Activated CD8-positive, alpha-beta T cell treated with anti-CD3 and anti-CD28 coated beads for 36 hours (primary cell): ENCODE results near the gene ADAMTSL4. TPM values are rescaled to one million over a fixed set of nuclear protein-coding genes. Genes with fewer than 3 reads are reported as not detected.
A peak's percentile ranks its signal among the peaks of the same experiment; 100 is the strongest.

Source experiments
- ATAC-seq: fragments of 200-7000 bp; cut with Tn5 transposase; one replicate; pipeline ENCODE4 v1.10.0; 2021; ENCODE audit warnings: mild to moderate bottlenecking, moderate library complexity
- CTCF ChIA-PET: fragments of 350-600 bp; sonication (Branson Sonifier 250); formaldehyde crosslinking; loops from one replicate; lab custom pipeline; 2021; ENCODE audit warnings: antibody characterized with exemption; lab: Charles Lee
- POLR2A ChIA-PET: fragments of 350-600 bp; sonication (Branson Sonifier 250); formaldehyde crosslinking; loops from one replicate; lab custom pipeline; 2021; ENCODE audit warnings: antibody characterized with exemption; lab: Charles Lee
- DNase-seq: peaks from one replicate; pipeline ENCODE4 v3.0.0-alpha.2; 2020
- H3K27ac Mint-ChIP-seq: one replicate; pipeline ENCODE4 v1.8.0; 2021; ENCODE audit warnings: mild to moderate bottlenecking, mixed read lengths
- H3K27me3 Mint-ChIP-seq: one replicate; pipeline ENCODE4 v1.8.0; 2021; ENCODE audit warnings: mixed read lengths
- H3K36me3 Mint-ChIP-seq: one replicate; pipeline ENCODE4 v1.8.0; 2021; ENCODE audit warnings: low read depth, mixed read lengths
- H3K4me1 Mint-ChIP-seq: one replicate; pipeline ENCODE4 v1.8.0; 2021; ENCODE audit warnings: low read depth, mixed read lengths
- H3K4me3 Mint-ChIP-seq: one replicate; pipeline ENCODE4 v1.8.0; 2021; ENCODE audit warnings: mild to moderate bottlenecking, moderate library complexity, mixed read lengths
- H3K9me3 Mint-ChIP-seq: one replicate; pipeline ENCODE4 v1.8.0; 2021; ENCODE audit warnings: mixed read lengths
- intact Hi-C: fragments of 100-400 bp; cut with micrococcal nuclease; formaldehyde crosslinking; loops from one replicate; pipeline ENCODE4 v1.10.0; 2022
- total RNA-seq, 2 experiments: library from RNA; stranded (reverse); gene quantifications; one replicate each; pipeline ENCODE4 v1.2.3, GENCODE V29; 2021
- TF ChIP-seq, protein P1 (sequence below): fragments of 200-600 bp; IDR thresholded peaks from one replicate; pipeline ENCODE4 v1.8.0; 2022; ENCODE audit warnings: antibody characterized with exemption, mild to moderate bottlenecking

The ADAMTSL4 gene
- total RNA-seq, 2 experiments from 2014 or later, result 0.11 to 0.20 TPM

DNA sequence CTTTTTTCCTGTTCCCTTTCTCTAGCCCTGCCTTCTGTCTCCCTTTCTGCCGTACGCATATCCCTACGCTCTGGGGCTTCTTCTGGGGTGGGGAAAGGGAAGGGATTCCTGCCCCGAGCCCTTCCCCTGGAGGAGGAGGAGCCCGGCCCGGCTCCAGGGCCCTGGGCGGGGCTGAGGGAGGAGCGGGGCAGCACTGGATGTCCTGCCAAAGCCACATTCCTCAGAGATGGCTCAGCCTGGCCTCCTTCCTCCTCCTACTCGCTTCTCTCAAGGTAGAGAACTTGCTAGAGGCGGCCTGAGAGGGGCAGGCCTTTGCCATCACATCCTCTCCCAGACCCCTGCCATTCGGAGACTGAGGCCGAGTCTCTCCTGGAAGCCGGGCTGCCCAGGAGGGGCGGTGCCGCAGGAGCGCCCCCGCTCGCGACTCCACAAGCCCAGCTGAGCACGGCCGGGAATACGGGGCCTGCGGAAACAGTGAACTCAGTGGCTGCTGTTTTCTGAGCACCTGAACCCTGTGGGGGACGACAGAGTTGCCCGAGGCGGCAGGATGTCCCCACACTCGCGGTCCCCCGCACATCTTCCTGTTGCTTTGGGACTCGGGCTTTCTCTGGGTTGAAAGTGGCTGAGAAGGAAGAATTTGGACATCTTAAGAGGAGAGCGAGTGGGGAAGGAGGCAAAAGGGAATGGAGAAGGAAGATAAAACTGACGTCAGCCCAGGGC lies 12.2 kb downstream of the ADAMTSL4 start:
- ChIA-PET CTCF (interaction anchor here (0.7 to 11.2 kb wide), 33 partner anchors 11 to 445 kb away, joined by 3 to 324 read pairs (median 6); partner anchors contain the start of genes ADAMTSL4, CTSK, CTSS and ENSA), POLR2A (interaction anchor here (0.6 to 24.5 kb wide), 14 partner anchors 10 to 416 kb away, joined by 3 to 678 read pairs (median 4); partner anchors contain the start of genes ADAMTSL4, ENSA, GOLPH3L and MCL1)
- TF ChIP-seq, protein P1, sequence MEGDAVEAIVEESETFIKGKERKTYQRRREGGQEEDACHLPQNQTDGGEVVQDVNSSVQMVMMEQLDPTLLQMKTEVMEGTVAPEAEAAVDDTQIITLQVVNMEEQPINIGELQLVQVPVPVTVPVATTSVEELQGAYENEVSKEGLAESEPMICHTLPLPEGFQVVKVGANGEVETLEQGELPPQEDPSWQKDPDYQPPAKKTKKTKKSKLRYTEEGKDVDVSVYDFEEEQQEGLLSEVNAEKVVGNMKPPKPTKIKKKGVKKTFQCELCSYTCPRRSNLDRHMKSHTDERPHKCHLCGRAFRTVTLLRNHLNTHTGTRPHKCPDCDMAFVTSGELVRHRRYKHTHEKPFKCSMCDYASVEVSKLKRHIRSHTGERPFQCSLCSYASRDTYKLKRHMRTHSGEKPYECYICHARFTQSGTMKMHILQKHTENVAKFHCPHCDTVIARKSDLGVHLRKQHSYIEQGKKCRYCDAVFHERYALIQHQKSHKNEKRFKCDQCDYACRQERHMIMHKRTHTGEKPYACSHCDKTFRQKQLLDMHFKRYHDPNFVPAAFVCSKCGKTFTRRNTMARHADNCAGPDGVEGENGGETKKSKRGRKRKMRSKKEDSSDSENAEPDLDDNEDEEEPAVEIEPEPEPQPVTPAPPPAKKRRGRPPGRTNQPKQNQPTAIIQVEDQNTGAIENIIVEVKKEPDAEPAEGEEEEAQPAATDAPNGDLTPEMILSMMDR, result no peak
- Mint-ChIP-seq H3K36me3 (peaks cover 2% of the 10 kb centered on the region), H3K27ac (peak overlapping the region; percentile 99), H3K4me3 (peak overlapping the region; percentile 88), H3K4me1 (peaks cover 42% of the 10 kb centered on the region), H3K9me3 (no peaks in the 10 kb centered on the region), H3K27me3 (no peaks in the 10 kb centered on the region)
- ATAC-seq, result peak; percentile 25
- peak; percentile 79 for DNase-seq
- intact Hi-C loops, result loop anchor here (10.0 kb wide), 1 partner anchor 133 kb away; the partner anchor contains the start of gene GOLPH3L

DNA sequence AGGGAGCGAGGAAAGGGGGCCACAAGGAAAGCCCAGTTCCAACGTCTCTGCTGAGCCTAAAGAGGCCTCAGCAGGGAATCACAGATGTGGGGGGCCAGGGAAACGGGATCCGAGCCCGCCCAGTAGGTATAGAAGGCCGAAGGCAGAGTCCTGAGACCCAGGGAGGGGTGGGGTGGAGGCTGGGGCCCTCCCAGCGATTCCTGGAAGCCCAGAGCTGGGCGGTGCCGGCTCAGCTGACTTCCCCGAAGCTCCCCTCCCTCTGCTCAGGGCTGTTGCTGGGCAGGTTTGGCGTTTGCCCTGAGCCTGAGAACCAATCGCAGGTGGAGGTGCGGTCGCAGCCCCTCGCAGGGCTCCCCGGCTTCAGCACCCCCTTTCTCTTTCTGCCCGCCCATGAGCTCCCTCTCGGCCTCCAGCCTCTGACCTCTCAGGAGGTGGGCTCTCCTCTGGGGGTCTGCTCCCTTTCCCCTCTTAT lies 12.8 kb downstream of the ADAMTSL4 start:
- TF ChIP-seq, protein P1, result no peak
- Mint-ChIP-seq H3K4me1 (peaks cover 47% of the 10 kb centered on the region), H3K36me3 (peaks cover 2% of the 10 kb centered on the region)

DNA sequence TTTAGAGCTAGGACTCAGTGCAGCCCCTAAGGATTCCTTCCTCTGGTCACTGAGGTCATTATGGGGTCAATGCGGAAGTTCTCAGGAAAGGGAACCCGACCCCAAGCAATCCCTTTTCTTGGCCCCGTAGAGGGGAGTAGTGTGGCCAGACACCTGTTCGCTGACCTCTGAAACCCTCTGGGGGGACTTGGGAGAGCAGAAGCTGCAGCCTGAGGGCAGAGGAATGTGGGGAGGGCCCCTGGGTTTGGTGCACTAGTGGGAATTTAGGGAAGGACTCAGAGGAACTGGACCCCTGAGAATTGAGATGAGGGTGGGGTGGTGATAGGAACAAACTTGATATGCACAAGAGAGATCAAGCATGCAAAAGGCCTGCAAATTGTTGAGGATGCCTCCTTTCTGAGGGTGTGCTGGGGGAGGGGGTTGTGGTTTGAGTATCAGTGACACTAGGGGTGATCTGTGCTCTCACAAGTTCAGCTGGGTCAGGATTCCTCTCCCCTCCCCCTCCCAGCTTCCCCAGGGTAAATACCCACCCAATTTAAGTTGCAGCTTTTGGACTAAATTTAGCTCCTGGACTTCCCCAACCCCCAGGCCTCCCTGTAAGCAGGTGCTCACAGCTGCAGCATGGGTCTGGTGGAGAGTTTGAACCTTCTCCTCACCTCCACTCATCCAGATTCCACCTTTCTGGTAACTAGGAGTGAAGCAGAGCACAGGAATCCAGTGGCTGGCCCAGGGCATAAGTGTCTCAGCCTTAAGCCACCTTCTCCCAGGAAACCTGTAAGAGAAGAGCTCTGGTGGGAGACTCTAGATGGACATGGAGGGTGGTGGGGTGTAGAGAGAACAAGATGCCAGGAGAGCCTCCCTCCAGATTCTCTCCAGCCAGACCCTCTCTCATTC lies 13.5 kb downstream of the ADAMTSL4 start:
- ATAC-seq (peak; percentile 40), DNase-seq (peak; percentile 97)
- CTCF ChIA-PET, result interaction anchor here (0.6 to 11.2 kb wide), 7 partner anchors 12 to 433 kb away, joined by 3 to 324 read pairs (median 5); partner anchors contain the start of genes ADAMTSL4, ENSA and MCL1
- H3K4me3 Mint-ChIP-seq, result peak overlapping the region; percentile 88
- intact Hi-C loops, result loop anchor here (2.0 to 10.0 kb wide), 4 partner anchors 16 to 132 kb away; partner anchors contain the start of genes ENSA, GOLPH3L and MCL1
- H3K27ac Mint-ChIP-seq, result peak overlapping the region; percentile 99
- POLR2A ChIA-PET, result interaction anchor here (0.8 to 24.5 kb wide), 10 partner anchors 11 to 415 kb away, joined by 3 to 678 read pairs (median 4); partner anchors contain the start of genes ENSA, MCL1 and TARS2
- no peaks in the 10 kb centered on the region for H3K27me3 Mint-ChIP-seq
- H3K9me3 Mint-ChIP-seq, result no peaks in the 10 kb centered on the region
- H3K4me1 Mint-ChIP-seq, result peaks cover 54% of the 10 kb centered on the region
- H3K36me3 Mint-ChIP-seq, result peaks cover 6% of the 10 kb centered on the region
- TF ChIP-seq, protein P1, result no peak

More for the DNA sequence above, 12.8 kb downstream of the ADAMTSL4 start:
- Mint-ChIP-seq H3K27ac (peak overlapping the region; percentile 99), H3K9me3 (no peaks in the 10 kb centered on the region), H3K27me3 (no peaks in the 10 kb centered on the region), H3K4me3 (peak overlapping the region; percentile 88)
- peak; percentile 94 for DNase-seq
- POLR2A ChIA-PET, result interaction anchor here (1.0 to 24.5 kb wide), 11 partner anchors 10 to 416 kb away, joined by 3 to 678 read pairs (median 4); partner anchors contain the start of genes ENSA, GOLPH3L, MCL1 and TARS2
- ATAC-seq, result peak; percentile 48
- intact Hi-C loops, result loop anchor here (2.0 to 10.0 kb wide), 4 partner anchors 17 to 133 kb away; partner anchors contain the start of genes ENSA, GOLPH3L and MCL1
- CTCF ChIA-PET, result interaction anchor here (1.0 to 11.2 kb wide), 6 partner anchors 12 to 417 kb away, joined by 5 to 324 read pairs (median 33); partner anchors contain the start of genes ADAMTSL4, CTSS, ENSA and FALEC

DNA sequence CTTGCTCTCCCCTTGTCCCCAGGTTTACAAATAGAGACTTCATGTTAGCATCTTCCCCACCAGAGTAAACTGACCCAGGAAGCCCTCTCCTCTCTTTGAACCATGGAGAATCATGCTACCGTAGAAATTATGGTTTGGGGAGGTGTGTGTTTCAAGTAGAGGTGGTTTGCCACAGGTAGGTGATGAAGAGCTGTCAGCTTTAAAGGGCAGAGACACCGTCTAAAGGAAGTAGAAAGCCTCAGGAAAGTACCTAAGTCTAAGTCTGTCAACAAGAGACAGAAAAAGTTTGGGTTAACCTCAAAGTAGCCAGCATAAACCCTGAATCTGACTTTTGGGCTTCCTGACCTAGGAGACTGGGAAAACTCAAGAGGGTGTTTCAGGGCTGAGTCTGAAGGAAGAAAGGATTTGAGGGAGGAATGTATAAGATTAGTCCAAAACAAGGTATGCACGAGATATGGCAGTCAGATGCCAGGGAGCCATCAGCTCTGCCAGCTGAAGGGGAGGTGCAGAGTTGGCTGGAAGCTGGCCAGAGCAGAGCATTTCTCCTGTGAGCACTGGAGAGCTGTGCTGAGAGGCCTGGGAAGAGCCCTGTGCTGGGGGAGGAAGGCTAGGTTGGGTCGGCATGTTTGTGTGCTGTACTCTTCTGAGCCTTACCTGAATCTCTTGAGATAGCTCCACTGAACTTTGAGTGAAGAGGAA lies 14.3 kb downstream of the ADAMTSL4 start:
- intact Hi-C loops, result loop anchor here (2.0 to 10.0 kb wide), 4 partner anchors 15 to 131 kb away; partner anchors contain the start of genes ENSA, GOLPH3L and MCL1
- ChIA-PET POLR2A (interaction anchor here (0.8 to 24.5 kb wide), 6 partner anchors 12 to 91 kb away, joined by 3 to 678 read pairs (median 6); partner anchors contain the start of genes ENSA, MCL1 and TARS2), CTCF (interaction anchor here (0.6 to 11.2 kb wide), 6 partner anchors 12 to 432 kb away, joined by 3 to 324 read pairs (median 24); partner anchors contain the start of genes ADAMTSL4, ENSA and MCL1)
- peak; percentile 34 for ATAC-seq
- TF ChIP-seq, protein P1, result no peak
- Mint-ChIP-seq H3K9me3 (no peaks in the 10 kb centered on the region), H3K27me3 (no peaks in the 10 kb centered on the region), H3K36me3 (peaks cover 6% of the 10 kb centered on the region), H3K4me3 (peak overlapping the region; percentile 88), H3K4me1 (peaks cover 62% of the 10 kb centered on the region), H3K27ac (peak overlapping the region; percentile 99)
- DNase-seq, result peak; percentile 64
